ENCODE measurements around the gene RNF43. TPM values are rescaled to one million over a fixed set of nuclear protein-coding genes. Genes with fewer than 3 reads are reported as not detected.
A peak's percentile ranks its signal among the peaks of the same experiment; 100 is the strongest.

RNF43 gene
- total RNA-seq, 1 experiment from 2014 or later, result 0.42 TPM

- Histone ChIP-seq H3K4ac (ENCODE audit: low read depth, low read length) (no peak overlapping the region), H4K91ac (ENCODE audit: insufficient read length, low read depth, low read length) (no peak overlapping the region), H3K56ac (ENCODE audit: insufficient read length, low read depth, low read length) (no peak overlapping the region), H4K8ac (replicated peaks; ENCODE audit: insufficient read length, low read depth, low read length) (no peak overlapping the region), H3K4me2 (ENCODE audit: insufficient read depth, insufficient read length, low read length) (no peak overlapping the region), H3K79me1 (ENCODE audit: insufficient read depth, low read depth, low read length, poor library complexity, severe bottlenecking) (no peaks in the 10 kb centered on the region), H3K18ac (ENCODE audit: insufficient read length, low read depth, low read length) (no peak overlapping the region), H3K27me3 (ENCODE audit: insufficient read depth, low read length) (no peaks in the 10 kb centered on the region), H3K9me3 (ENCODE audit: control insufficient read depth, low read depth, low read length) (no peaks in the 10 kb centered on the region), H3K4me1 (ENCODE audit: insufficient read depth, low read length) (no peaks in the 10 kb centered on the region), H4K5ac (ENCODE audit: insufficient read length, low read depth, low read length) (no peak overlapping the region), H3K27ac (ENCODE audit: insufficient read length, low read depth, low read length) (peak overlapping the region; percentile 46), H3K9ac (ENCODE audit: extremely low read depth, insufficient read length, low read length) (no peak overlapping the region), H2BK120ac (ENCODE audit: low read depth, low read length, poor library complexity, severe bottlenecking) (no peak overlapping the region), H3K79me2 (ENCODE audit: insufficient read depth, low read length) (no peaks in the 10 kb centered on the region), H2BK12ac (ENCODE audit: insufficient read length, low read depth, low read length) (no peak overlapping the region), H2BK20ac (ENCODE audit: low read depth, low read length, poor library complexity, severe bottlenecking) (no peak overlapping the region), H2BK15ac (ENCODE audit: low read depth, low read length) (no peak overlapping the region), H4K20me1 (ENCODE audit: control insufficient read depth, insufficient read depth, insufficient read length) (no peaks in the 10 kb centered on the region), H3K23me2 (ENCODE audit: insufficient read length, low read depth, low read length, poor library complexity, severe bottlenecking) (no peaks in the 10 kb centered on the region), H2AFZ (ENCODE audit: low read length) (no peak overlapping the region), H2AK5ac (ENCODE audit: insufficient read length, low read length) (no peak overlapping the region), H3T11ph (ENCODE audit: low read length) (no peak overlapping the region), H3K14ac (ENCODE audit: insufficient read depth, low read length) (no peak overlapping the region), H2BK5ac (ENCODE audit: insufficient read length, low read length) (no peak overlapping the region), H3K23ac (ENCODE audit: insufficient read length, low read depth, low read length) (no peak overlapping the region)
- no peak for TF ChIP-seq CTCF (conservative IDR thresholded peaks at IDR 0.05)
- Mint-ChIP-seq H3K27ac (no peak overlapping the region), H3K36me3 (ENCODE audit: insufficient read depth in 1 of 3, low read depth in 3 of 3) (no peaks in the 10 kb centered on the region), H3K4me1 (no peaks in the 10 kb centered on the region), H3K4me3 (no peak overlapping the region), H3K27me3 (ENCODE audit: low read depth) (peaks cover 7% of the 10 kb centered on the region), H3K9me3 (peaks cover 0 to 2% of the 10 kb centered on the region in 2 experiments; a peak in 1 of 5 replicates)
- WGBS (ENCODE audit: extremely low coverage, insufficient read length, low lambda C conversion rate), result no CpG with 5 or more reads among the region's 3 CpGs
- no peak for DNase-seq
These were observed 10.5 kb upstream of the RNF43 start for GRCh38 chr17:58427807-58428206.
